Measurements from ENCODE around the gene GTF2A1L.

GRCh38 chr2:48584551-48584950, 33.1 kb upstream of the GTF2A1L start:
- TF ChIP-seq ZNF274 (IDR thresholded peaks at IDR 0.05; ENCODE audit: insufficient read depth, insufficient read length): no peak
- no peak for TF ChIP-seq BRCA1 (IDR thresholded peaks at IDR 0.05; ENCODE audit: low read depth, low read length)
- no peak for TF ChIP-seq SUZ12 (IDR thresholded peaks at IDR 0.05; ENCODE audit: unreplicated experiment)
- no peak for TF ChIP-seq EP300 (IDR thresholded peaks at IDR 0.05; ENCODE audit: borderline replicate concordance in 1 of 2, control insufficient read depth in 1 of 2, low read depth in 2 of 2, low read length in 2 of 2)
- TF ChIP-seq CTCF (IDR thresholded peaks at IDR 0.05 in 2 of 3, conservative IDR thresholded peaks at IDR 0.05 in 1 of 3; ENCODE audit: control insufficient read depth in 2 of 3, extremely low read depth in 1 of 3, insufficient read depth in 1 of 3, low read depth in 3 of 3, low read length in 3 of 3): no peak
- no peak for TF ChIP-seq CBX5 (IDR thresholded peaks at IDR 0.05; ENCODE audit: low read depth)
- no peak for TF ChIP-seq POLR2A (IDR thresholded peaks at IDR 0.05; ENCODE audit: low read depth, low read length)
